GM20431 (cell line): ENCODE results near the gene GANC.

Source experiments
- in situ Hi-C: fragments of 300-500 bp; cut with MseI, MboI; formaldehyde crosslinking; loops from one replicate; pipeline ENCODE4 v1.15.0; 2020; ENCODE audit warnings: low sequenced_read_pairs; ENCODE audit not compliant: unreplicated experiment

The GANC gene

DNA sequence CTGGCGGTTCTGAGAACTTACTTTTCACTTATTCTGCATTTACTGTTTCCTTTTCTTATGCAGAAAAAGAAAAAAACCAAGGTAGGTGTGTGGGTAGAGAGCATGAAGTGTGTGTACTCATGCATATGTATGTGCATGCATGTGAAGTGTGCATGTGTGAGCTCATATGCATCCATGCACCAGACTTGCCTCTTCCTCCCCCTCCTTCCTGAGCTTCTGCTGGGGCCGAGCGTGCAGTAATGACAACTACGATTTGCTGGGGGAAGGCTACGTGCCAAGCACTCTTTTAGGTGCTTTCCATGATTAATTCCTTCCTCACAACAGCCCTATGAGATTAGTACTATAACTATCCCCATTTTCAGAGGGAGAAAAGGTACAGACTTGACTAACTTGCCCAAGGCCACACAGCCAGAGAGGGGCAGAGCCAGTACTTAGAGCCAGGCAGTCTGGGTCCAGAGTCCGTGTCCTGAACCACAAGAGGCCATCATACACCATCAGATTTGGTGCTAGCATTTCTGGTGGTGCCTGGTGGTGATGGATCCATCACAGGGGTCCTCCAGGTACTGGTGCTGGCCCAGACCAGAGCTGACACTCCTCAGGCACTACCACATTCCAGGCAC is 133.0 kb downstream of the GANC start:
- in situ Hi-C loops, result no loop called here
